K562 (cell line): ENCODE measurements around the gene ECM1. TPM values are rescaled to one million over a fixed set of nuclear protein-coding genes. Genes with fewer than 3 reads are reported as not detected.

Source experiments
- C11orf30 ChIP-seq: fragments of 450-650 bp; IDR thresholded peaks from 2 replicates; pipeline ENCODE4 v1.6.1; 2016; ENCODE audit warnings: low read depth, mild to moderate bottlenecking
- CREB1 ChIP-seq, 2 experiments: sonication (generic) in 1 of 2; formaldehyde crosslinking in 1 of 2; IDR thresholded peaks; 2 replicates each; pipeline versions ENCODE4 v1.6.1 to v1.8.0; 2012 to 2022; ENCODE audit warnings: inconsistent platforms in 1 of 2, mild to moderate bottlenecking in 1 of 2, missing genetic modification reagents in 1 of 2, moderate library complexity in 1 of 2
- SMAD4 ChIP-seq: fragments of 250-450 bp; sonication (Bioruptor Pico); conservative IDR thresholded peaks from 2 replicates; pipeline ENCODE4 v1.8.0; 2021; ENCODE audit warnings: inconsistent platforms, mild to moderate bottlenecking, moderate library complexity
- SPI1 ChIP-seq: IDR thresholded peaks from 2 replicates; pipeline ENCODE4 v1.6.1; 2011; ENCODE audit warnings: low read depth, low read length, control low read depth, borderline replicate concordance
- STAT5A ChIP-seq: IDR thresholded peaks from 2 replicates; pipeline ENCODE4 v1.6.1; 2012; ENCODE audit warnings: low read length, inconsistent platforms, borderline replicate concordance
- TAF9B ChIP-seq: fragments of 450-650 bp; IDR thresholded peaks from 2 replicates; pipeline ENCODE4 v1.6.1; 2018; ENCODE audit warnings: mild to moderate bottlenecking; ENCODE audit not compliant: partially characterized antibody
- TARDBP ChIP-seq: fragments of 450-650 bp; IDR thresholded peaks from 2 replicates; pipeline ENCODE4 v1.6.1; 2016
- TCF3 ChIP-seq: sonication (generic); formaldehyde crosslinking; IDR thresholded peaks from 2 replicates; pipeline ENCODE4 v1.4.0; 2020; ENCODE audit warnings: mild to moderate bottlenecking, missing genetic modification reagents
- TOE1 ChIP-seq, 2 experiments: fragments of 450-650 bp in 1 of 2; sonication (generic) in 1 of 2; formaldehyde crosslinking in 1 of 2; IDR thresholded peaks; 2 replicates each; pipeline versions ENCODE4 v1.7.1 to v1.8.0; 2016 to 2022; ENCODE audit warnings: borderline replicate concordance in 2 of 2, mild to moderate bottlenecking in 2 of 2, antibody characterized with exemption in 1 of 2, inconsistent platforms in 1 of 2, low read depth in 1 of 2, missing genetic modification reagents in 1 of 2, moderate library complexity in 1 of 2
- ZNF444 ChIP-seq: fragments of 250-450 bp; sonication (Bioruptor Pico); IDR thresholded peaks from 2 replicates; pipeline ENCODE4 v1.4.0; 2020; ENCODE audit warnings: mild to moderate bottlenecking, moderate library complexity
- ZNF586 ChIP-seq: fragments of 450-650 bp; formaldehyde crosslinking; conservative IDR thresholded peaks from 2 replicates; pipeline ENCODE4 v1.4.0; 2020; ENCODE audit warnings: mild to moderate bottlenecking, moderate library complexity
- ZNF785 ChIP-seq: fragments of 250-450 bp; sonication (Bioruptor Pico); IDR thresholded peaks from 2 replicates; pipeline ENCODE4 v1.4.0; 2020; ENCODE audit warnings: mild to moderate bottlenecking
- polyA plus RNA-seq, 8 experiments: library from polyadenylated mRNA; depleted of rRNA in 4 of 8; stranded (reverse) in 5 of 8; unstranded in 3 of 8; fragments of >200 nt; fragmentation: Nextera tagmentation in 2 of 8; fragmentation: Illumina TruSeq in 1 of 8; extraction: Ambion mirVana in 2 of 8; extraction: Trizol in 1 of 8; gene quantifications; 2 replicates each; pipeline versions ENCODE4 v1.2.1 to v1.2.3, GENCODE V29; 2011 to 2014; ENCODE audit warnings: inconsistent platforms in 1 of 8, missing spikeins in 1 of 8
- total RNA-seq, 7 experiments: library from RNA; depleted of rRNA in 6 of 7; stranded (reverse); fragments of >200 nt in 6 of 7; fragmentation: Illumina TruSeq in 2 of 7; extraction: Trizol in 2 of 7; gene quantifications; 2 replicates each; pipeline versions ENCODE4 v1.2.1 to v1.2.3, GENCODE V29; 2011 to 2021; ENCODE audit warnings: low replicate concordance in 1 of 7
- TF ChIP-seq, protein P1 (sequence below), 2 experiments: fragments of 450-650 bp; formaldehyde crosslinking in 1 of 2; IDR thresholded peaks; 2 replicates each; pipeline versions ENCODE4 v1.4.0 to v1.6.1; 2014 to 2020; ENCODE audit warnings: mild to moderate bottlenecking in 2 of 2, borderline replicate concordance in 1 of 2, low read depth in 1 of 2
- TF ChIP-seq, protein P2 (sequence below): fragments of 250-450 bp; sonication (Bioruptor Pico); IDR thresholded peaks from 2 replicates; pipeline ENCODE4 v1.8.0; 2022; ENCODE audit warnings: moderate library complexity, mild to moderate bottlenecking, inconsistent platforms
- TF ChIP-seq, protein P3 (sequence below): fragments of 200-800 bp; sonication (Bioruptor generic); IDR thresholded peaks from 2 replicates; pipeline ENCODE4 v1.6.1; 2017; ENCODE audit warnings: missing genetic modification characterization, missing compliant biosample characterization

ECM1 gene
- total and polyA plus RNA-seq, 9 of the 15 experiments (the other 6 are each of a cell fraction or from before 2014, with no cell fraction given), result 6.6 to 52.2 (median 12.8) TPM

DNA sequence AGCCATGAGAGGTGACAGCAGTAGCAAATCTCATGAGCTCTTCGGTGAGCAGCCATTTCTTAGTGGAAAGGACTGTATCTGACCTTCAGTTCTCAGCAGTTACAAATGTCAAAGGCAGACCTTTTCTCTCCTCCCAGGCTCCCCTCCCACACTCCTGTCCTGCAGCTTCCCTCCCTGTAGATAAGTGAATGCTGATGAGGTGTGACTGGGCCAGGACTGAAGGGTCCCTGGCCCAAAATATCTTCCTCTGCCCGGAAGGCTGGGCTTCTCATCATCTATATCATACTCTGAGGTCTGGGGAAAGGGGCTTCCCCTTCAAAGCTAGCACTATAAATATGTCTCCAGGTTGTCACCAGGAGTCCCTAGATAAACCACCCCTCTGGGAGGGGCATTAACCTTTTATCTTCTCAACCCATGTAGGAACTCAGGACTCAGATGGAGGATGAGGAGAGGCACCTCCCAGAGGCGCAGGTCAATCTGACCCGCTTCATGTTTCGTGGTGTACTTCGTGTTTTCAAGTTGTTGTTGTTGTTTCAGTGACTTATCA, 37.6 kb downstream of the ECM1 start (continued):
- TF ChIP-seq CREB1 (IDR thresholded peaks at IDR 0.05) (peak; percentile 67; the same call in 1 of the 2 replicates), CREB1 (CRISPR knock-in tag; IDR thresholded peaks at IDR 0.05) (no peak; the same call in 1 of the 2 replicates), ZNF444 (CRISPR knock-in tag) (no peak), TOE1 (IDR thresholded peaks at IDR 0.05; ENCODE audit: borderline replicate concordance) (peak; percentile 68), TOE1 (CRISPR knock-in tag; IDR thresholded peaks at IDR 0.05; ENCODE audit: borderline replicate concordance, low read depth) (no peak), SMAD4 (CRISPR knock-in tag) (peak; percentile 91), TAF9B (peak; percentile 67), TARDBP (peak; percentile 93), ZNF785 (CRISPR knock-in tag) (no peak), C11orf30 (peak; percentile 18; the same call in 1 of the 2 replicates), TCF3 (CRISPR knock-in tag) (peak; percentile 98), STAT5A (peak; percentile 95), ZNF586 (no peak), SPI1 (peak; percentile 63)
- TF ChIP-seq, protein P1, sequence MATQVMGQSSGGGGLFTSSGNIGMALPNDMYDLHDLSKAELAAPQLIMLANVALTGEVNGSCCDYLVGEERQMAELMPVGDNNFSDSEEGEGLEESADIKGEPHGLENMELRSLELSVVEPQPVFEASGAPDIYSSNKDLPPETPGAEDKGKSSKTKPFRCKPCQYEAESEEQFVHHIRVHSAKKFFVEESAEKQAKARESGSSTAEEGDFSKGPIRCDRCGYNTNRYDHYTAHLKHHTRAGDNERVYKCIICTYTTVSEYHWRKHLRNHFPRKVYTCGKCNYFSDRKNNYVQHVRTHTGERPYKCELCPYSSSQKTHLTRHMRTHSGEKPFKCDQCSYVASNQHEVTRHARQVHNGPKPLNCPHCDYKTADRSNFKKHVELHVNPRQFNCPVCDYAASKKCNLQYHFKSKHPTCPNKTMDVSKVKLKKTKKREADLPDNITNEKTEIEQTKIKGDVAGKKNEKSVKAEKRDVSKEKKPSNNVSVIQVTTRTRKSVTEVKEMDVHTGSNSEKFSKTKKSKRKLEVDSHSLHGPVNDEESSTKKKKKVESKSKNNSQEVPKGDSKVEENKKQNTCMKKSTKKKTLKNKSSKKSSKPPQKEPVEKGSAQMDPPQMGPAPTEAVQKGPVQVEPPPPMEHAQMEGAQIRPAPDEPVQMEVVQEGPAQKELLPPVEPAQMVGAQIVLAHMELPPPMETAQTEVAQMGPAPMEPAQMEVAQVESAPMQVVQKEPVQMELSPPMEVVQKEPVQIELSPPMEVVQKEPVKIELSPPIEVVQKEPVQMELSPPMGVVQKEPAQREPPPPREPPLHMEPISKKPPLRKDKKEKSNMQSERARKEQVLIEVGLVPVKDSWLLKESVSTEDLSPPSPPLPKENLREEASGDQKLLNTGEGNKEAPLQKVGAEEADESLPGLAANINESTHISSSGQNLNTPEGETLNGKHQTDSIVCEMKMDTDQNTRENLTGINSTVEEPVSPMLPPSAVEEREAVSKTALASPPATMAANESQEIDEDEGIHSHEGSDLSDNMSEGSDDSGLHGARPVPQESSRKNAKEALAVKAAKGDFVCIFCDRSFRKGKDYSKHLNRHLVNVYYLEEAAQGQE (IDR thresholded peaks at IDR 0.05; ENCODE audit: borderline replicate concordance), result peak; percentile 4; the same call in 1 of the 2 replicates
- TF ChIP-seq, protein P1 (CRISPR knock-in tag; IDR thresholded peaks at IDR 0.05; ENCODE audit: low read depth), result no peak
- TF ChIP-seq, protein P2, sequence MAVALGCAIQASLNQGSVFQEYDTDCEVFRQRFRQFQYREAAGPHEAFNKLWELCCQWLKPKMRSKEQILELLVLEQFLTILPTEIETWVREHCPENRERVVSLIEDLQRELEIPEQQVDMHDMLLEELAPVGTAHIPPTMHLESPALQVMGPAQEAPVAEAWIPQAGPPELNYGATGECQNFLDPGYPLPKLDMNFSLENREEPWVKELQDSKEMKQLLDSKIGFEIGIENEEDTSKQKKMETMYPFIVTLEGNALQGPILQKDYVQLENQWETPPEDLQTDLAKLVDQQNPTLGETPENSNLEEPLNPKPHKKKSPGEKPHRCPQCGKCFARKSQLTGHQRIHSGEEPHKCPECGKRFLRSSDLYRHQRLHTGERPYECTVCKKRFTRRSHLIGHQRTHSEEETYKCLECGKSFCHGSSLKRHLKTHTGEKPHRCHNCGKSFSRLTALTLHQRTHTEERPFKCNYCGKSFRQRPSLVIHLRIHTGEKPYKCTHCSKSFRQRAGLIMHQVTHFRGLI (CRISPR knock-in tag), result no peak
- TF ChIP-seq, protein P3, sequence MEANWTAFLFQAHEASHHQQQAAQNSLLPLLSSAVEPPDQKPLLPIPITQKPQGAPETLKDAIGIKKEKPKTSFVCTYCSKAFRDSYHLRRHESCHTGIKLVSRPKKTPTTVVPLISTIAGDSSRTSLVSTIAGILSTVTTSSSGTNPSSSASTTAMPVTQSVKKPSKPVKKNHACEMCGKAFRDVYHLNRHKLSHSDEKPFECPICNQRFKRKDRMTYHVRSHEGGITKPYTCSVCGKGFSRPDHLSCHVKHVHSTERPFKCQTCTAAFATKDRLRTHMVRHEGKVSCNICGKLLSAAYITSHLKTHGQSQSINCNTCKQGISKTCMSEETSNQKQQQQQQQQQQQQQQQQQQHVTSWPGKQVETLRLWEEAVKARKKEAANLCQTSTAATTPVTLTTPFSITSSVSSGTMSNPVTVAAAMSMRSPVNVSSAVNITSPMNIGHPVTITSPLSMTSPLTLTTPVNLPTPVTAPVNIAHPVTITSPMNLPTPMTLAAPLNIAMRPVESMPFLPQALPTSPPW, result peak; percentile 79
